ENCODE data around the gene SCUBE1. TPM values are rescaled to one million over a fixed set of nuclear protein-coding genes. Genes with fewer than 3 reads are reported as not detected.

The SCUBE1 gene
- total RNA-seq, 1 donor from 2014 or later, result 0.39 TPM

DNA sequence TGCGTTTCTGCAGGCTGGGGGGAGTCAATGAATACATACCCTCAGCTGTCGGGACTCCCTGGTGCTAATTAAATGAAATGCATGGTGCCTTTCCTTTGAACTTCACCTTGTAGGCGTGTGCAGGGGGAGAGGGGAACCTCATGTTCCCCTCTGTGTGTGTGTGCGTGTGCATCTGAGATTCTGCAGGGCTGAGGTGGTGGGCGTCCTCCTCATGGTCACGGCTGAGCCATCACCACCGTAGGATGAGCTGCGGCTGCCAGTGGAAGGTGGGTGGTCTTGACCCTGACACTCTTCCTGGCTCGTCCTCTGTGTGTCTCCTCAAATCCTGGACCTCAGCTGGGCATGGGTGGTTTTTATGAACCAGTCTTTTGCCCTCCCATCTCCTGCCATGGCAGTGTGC, 103.2 kb downstream of the SCUBE1 start:
- intact Hi-C loops (cut with micrococcal nuclease), result no loop called here

GRCh38 chr22:43239193-43239780, 103.9 kb downstream of the SCUBE1 start:
- intact Hi-C loops (cut with micrococcal nuclease), result no loop called here

GRCh38 chr22:43238526-43239006, 104.6 kb downstream of the SCUBE1 start:
- intact Hi-C loops (cut with micrococcal nuclease), result no loop called here

- intact Hi-C loops (cut with micrococcal nuclease), result no loop called here
These were observed 105.9 kb downstream of the SCUBE1 start for GRCh38 chr22:43237280-43237679.

DNA sequence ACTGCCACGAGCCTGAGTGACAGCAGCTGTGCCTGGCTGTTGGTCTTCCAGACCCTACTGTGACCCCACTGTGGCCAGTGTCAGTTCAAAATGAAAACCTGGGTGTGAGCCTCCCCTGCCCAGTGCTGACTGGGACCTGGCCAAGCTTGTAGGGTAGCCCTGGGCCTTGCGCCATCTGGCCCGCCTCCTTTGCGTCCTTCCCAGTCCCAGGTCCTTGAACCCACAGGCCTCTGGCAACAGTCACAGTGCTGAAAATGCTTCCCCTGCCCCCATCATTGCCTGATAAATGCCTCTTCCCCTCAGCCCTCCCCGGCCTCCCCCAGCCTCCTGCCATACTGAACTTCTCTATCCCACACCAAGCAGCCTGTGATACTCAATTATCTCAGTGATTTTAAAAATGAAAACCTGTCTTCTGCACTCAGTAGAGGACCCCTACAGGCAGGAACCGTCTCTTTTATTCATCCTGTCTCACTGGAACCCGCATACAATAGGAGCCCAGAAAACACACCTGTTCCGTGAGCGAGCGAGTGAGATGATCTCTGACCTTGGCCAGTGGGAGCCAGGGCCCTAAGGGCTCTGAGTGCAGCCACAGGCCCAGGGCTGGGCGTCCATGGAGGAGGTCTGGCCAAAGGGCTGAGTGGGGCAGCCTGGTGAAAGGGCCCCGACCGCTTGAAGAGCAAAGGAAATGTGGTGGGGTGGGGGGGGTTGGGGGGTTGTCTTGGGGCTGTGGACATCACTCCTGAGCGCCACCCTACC, 106.6 kb downstream of the SCUBE1 start:
- intact Hi-C loops (cut with micrococcal nuclease), result no loop called here

DNA sequence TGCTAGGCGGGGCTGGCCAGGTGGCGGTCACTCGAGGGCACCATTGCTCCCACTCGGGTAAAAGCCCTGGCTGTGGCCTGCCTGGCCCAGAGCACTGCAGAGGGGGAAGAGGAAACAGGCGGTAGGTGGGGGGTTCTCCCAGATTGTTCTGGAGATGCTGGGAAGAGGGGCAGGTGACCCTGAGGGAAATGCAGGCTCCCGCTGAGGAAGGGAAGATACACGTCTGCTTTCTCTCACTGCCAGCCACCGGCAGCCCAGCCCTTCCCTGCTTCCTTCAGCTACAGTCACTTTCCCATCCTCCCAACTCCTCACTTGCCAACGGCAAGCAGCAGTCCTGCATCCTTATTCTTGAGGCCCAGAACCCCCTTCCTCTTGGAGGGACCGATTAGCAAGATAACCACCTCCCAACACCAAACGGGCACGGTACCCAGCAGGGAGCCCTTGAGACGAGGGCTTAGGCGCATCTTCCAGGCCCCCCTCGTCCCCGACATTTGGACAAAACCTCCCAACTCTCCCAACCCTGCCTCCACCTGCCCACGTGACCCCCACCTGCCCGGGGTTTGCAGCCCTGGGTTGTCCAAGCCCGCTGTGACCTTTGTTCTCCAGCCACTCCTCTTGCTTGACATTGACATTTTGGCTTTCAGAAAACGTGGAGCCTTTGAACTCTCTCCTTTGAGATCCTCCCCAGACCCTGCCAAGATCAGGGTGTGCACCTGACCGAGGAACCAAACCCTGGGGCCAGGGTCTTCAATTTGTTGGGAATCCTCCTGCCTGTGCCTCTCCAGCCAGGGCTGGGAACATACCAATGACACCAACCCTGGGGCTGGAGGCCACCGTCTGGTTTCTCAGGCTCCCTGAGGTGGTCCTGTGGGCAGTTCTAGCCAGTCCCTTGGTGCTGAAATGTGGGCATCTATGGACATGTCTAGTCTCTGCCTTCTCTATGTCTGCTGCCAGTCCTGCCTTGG, 107.4 kb downstream of the SCUBE1 start:
- intact Hi-C loops (cut with micrococcal nuclease), result no loop called here

GRCh38 chr22:43234264-43234988, 108.7 kb downstream of the SCUBE1 start:
- intact Hi-C loops (cut with micrococcal nuclease), result no loop called here

DNA sequence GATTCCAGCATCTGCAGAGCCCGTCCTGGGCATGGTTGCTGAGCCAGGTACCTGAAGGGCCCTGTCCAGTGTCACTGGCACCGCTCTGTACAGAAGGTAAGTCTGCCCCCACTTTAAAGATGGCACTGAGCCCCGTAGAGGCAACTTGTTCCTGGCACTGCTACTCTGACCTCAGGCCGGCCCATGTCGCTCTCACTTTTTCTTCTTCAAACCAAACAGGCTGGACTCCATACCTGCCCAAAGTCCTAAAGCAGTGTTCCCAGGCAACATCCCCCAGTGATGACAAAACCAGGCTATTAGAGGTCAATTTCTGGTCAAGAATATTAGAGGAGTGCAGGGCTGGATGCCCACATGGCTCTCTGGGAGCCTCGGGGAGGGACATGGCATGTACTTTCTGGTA, 109.6 kb downstream of the SCUBE1 start:
- intact Hi-C loops (cut with micrococcal nuclease), result no loop called here

DNA sequence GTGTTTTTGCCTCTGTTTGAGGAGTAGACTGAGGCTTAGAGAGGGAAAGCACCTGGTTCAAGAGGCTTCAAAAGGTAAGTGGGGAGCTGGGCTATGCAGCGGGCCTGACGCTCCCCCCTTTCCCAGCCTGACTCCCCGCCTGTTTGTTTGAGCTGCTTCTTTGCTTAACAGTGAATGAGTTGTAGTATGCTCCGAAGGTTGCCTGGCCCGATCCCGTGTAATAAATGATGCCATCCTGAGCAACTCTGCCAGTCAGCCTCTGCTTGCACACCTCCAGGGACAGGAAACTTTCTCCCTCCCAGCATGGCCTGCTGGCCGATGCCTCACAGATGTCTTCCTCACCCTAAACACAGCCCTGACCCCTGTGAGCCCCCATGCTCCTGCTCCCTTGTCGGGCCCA, 110.7 kb downstream of the SCUBE1 start:
- intact Hi-C loops (cut with micrococcal nuclease), result no loop called here

DNA sequence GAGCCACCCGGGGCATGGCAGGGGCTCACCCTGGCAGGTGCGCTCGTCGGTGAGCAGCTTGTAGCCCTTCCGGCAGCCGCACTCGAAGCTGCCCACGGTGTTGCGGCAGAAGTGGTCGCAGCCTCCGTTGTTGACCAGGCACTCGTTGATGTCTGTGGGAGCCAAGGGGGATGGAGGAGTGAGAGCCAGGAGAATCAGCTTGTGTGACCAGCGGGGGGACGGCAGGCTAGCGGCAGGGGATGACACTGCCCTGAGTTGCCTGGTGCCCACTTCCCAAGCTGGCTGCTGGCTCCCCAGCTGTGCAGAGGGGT, 111.5 kb downstream of the SCUBE1 start:
- intact Hi-C loops (cut with micrococcal nuclease), result loop anchor here (1.0 kb wide), 4 partner anchors 32 to 154 kb away; no protein-coding TSS in a partner anchor

GRCh38 chr22:43230971-43231723, 112.0 kb downstream of the SCUBE1 start:
- intact Hi-C loops (cut with micrococcal nuclease), result loop anchor here (1.0 kb wide), 4 partner anchors 32 to 154 kb away; no protein-coding TSS in a partner anchor

GRCh38 chr22:43230571-43230970, 112.6 kb downstream of the SCUBE1 start:
- intact Hi-C loops (cut with micrococcal nuclease), result no loop called here

DNA sequence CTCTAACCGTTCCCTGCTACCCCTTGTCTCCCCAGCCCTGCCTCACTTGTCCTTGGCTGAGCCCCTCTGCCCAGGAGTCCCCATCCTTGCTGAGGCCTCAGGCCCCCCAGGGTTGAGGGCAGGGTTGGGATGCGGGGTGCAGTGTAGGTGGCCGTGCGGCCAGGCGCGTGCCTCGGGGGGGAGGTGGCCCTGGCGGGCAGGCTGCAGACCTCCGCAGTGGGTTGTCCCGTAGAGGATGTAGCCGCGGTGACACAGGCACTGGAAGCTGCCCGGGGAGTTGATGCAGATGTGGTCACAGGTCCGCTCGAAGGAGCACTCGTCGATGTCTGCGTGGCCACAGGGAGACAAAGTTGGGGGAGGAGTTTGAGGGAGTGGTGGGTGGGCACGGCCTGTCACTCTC, 114.3 kb downstream of the SCUBE1 start:
- intact Hi-C loops (cut with micrococcal nuclease), result no loop called here

DNA sequence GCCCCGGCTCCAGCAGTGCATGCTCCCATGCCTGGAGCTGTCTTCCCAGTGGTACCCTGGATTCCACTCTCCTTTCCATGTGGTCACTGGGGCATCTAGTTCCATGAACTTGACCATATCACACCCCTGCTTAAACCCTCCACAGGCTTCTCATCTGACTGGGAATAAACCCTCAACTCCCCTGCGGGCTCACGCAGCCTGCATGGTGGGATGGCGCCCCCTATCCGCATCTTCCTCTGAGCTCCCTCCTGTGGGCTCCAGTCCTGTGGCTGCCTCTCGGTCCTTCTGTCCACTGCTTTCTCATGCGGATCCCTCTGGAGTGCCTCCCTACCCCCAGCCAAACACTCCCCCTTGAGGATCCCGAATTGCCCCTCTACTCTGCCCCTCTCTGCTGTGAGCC, 114.8 kb downstream of the SCUBE1 start:
- intact Hi-C loops (cut with micrococcal nuclease), result no loop called here

DNA sequence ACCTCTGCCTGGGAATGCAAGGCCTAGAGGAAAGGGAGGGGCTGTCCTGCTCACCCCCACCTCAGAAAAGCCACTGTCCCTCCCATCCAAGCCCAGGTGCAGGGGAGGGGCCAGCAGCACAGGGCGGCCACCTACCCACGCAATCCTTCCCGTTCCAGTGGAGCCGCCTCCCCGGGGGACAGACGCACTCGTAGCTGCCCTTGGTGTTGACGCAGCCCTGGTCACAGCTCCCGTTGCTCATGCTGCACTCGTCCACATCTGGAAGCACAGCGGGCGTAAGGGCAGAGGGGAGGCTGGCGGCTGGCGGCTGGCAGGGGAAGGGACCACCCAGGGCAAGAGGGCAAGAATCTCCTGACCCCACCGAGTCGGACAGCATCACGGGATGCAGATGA, 115.9 kb downstream of the SCUBE1 start:
- intact Hi-C loops (cut with micrococcal nuclease), result no loop called here

GRCh38 chr22:43226377-43227238, 116.6 kb downstream of the SCUBE1 start:
- intact Hi-C loops (cut with micrococcal nuclease), result no loop called here

DNA sequence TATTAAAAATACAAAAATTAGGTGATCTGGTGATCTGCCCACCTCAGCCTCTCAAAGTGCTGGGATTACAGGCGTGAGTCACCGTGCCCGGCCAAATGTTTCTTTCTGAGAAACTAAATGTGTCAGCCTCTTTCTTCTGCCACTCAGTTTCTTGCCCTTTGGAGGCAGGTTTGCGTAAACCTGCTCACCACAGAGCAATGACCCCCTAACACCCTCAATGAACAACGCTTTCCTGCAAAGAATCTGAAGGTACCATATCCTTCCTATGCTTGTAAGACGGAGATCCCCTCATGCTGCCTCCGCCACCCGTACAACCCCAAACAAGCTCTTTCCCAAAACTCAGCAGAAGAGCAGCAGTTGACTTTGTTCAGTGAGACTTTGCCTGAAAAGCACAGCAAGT, 117.6 kb downstream of the SCUBE1 start:
- intact Hi-C loops (cut with micrococcal nuclease), result no loop called here

GRCh38 chr22:43222987-43223386, 120.2 kb downstream of the SCUBE1 start:
- intact Hi-C loops (cut with micrococcal nuclease), result no loop called here

DNA sequence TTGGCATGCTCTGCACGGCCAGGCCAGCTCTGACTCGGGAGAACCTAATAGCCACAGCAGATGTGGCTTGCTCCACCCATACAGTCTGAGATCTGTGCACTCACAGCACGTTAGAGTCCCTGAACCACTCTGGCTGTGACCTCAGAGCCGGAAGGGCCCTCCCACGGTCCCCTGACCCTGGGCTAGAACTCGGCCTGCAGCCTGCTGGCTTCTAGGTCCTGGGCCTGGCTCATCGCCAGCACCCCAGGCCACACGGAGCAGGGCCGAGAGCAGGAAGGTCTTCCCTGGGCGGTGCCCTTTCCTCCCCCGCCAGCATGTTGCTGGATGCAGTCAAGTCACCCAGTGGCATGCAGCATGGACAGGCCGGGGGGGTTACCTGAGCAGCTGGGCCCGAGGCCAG, 120.9 kb downstream of the SCUBE1 start:
- intact Hi-C loops (cut with micrococcal nuclease), result no loop called here
